OCI-LY7 (cell line): ENCODE data around the gene ILKAP.

ENCODE experiments used
- EZH2phosphoT487 ChIP-seq: fragments of 200-600 bp; sonication (generic); IDR thresholded peaks from 2 replicates; pipeline ENCODE4 v1.6.1; 2018; ENCODE audit warnings: low read depth, borderline replicate concordance, mild to moderate bottlenecking, mixed run types, antibody characterized with exemption, low read length, moderate library complexity, mixed read lengths
- TF ChIP-seq, protein P1 (sequence below): fragments of 200-600 bp; sonication (generic); conservative IDR thresholded peaks from 2 replicates; pipeline ENCODE4 v1.5.1; 2014; ENCODE audit warnings: mild to moderate bottlenecking, antibody characterized with exemption, low read length, moderate library complexity, mixed read lengths

DNA sequence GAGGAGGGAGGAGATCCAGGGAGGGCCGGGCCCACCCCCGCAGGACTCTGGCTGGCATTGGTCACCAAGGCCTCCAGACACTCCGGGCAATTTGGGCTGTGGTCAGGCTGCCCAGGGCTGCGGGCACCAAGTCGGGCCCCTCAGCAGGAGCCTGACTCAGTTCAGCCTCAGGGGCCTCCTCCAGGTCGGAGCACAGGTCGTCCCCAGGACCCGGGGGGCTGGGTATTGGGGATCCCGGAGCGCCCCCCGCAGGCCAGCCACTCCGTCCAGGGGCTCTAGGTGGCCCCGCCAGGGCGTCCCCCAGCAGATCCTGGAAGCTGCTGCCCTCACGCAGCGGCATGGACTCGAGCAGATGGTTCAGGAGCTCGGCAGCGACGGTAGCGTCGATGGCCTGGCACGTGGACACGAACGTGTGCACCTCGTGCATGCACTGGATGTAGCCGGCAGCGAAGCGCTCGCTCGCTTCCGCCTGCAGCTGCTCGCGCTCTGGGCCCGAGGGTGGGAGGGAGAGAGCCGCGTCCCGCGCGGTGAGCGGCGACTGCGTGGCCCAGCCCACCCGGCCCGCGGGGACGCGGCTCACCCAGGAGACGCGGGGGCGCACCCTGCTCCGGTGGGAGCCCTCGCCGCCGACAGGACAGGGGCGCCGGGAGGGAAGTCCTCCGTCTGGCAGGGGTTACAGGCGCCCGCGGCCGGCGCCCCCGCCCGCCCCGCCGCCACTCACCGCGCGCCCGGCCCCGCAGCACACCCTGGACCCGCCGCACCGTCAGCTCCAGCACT, 35.5 kb upstream of the ILKAP start:
- TF ChIP-seq, protein P1, sequence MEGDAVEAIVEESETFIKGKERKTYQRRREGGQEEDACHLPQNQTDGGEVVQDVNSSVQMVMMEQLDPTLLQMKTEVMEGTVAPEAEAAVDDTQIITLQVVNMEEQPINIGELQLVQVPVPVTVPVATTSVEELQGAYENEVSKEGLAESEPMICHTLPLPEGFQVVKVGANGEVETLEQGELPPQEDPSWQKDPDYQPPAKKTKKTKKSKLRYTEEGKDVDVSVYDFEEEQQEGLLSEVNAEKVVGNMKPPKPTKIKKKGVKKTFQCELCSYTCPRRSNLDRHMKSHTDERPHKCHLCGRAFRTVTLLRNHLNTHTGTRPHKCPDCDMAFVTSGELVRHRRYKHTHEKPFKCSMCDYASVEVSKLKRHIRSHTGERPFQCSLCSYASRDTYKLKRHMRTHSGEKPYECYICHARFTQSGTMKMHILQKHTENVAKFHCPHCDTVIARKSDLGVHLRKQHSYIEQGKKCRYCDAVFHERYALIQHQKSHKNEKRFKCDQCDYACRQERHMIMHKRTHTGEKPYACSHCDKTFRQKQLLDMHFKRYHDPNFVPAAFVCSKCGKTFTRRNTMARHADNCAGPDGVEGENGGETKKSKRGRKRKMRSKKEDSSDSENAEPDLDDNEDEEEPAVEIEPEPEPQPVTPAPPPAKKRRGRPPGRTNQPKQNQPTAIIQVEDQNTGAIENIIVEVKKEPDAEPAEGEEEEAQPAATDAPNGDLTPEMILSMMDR = 0 out of 2 replicates have a peak, but pooled peaks have one; percentile 33
- no peak for TF ChIP-seq EZH2phosphoT487
